HG02938 (cell line): ENCODE data around the gene POU2AF2.
"Not testable (repeated sequence)": the region's sequence is repeated elsewhere in the genome, so short reads cannot be mapped to it uniquely, and the experiment has no call there.

Experiments
- ATAC-seq: cut with Tn5 transposase; IDR thresholded peaks from one replicate; pipeline ENCODE4 v1.9.1; 2021; ENCODE audit warnings: mild to moderate bottlenecking, moderate library complexity; ENCODE audit not compliant: unreplicated experiment

POU2AF2 gene, protein sequence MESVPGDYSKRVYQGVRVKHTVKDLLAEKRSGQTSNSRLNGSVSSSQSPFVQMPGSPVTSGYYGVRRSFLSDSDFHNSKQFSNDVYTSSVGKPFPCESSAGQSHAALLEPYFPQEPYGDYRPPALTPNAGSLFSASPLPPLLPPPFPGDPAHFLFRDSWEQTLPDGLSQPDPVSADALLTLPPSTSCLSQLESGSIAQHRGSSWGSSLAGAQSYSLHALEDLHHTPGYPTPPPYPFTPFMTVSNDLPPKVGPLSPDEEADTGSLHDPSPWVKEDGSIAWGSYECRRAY

DNA sequence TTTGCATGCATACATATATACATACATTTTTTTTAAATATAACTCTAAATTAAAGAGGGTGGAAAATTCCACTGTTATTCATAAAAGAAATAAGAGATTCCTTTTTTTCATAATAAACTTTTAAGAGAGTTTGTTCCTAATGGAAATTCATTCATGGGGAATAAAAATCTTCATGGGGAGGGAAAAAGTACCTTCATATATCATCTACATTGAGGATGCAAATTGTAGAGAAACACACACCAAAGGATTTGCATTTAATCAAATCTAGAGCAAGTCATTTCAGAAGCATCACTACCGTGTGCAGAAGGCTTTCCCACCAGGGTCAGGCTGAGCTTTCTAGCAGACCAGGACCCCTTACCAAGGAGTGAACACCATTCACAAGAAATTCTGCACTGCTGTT, at the start of gene POU2AF2:
POU2AF2 (plus strand) TSS at position 301 of the 400 bp plus-strand sequence. CDS start 129 bp downstream, outside the sequence.
- ATAC-seq = no peak

DNA sequence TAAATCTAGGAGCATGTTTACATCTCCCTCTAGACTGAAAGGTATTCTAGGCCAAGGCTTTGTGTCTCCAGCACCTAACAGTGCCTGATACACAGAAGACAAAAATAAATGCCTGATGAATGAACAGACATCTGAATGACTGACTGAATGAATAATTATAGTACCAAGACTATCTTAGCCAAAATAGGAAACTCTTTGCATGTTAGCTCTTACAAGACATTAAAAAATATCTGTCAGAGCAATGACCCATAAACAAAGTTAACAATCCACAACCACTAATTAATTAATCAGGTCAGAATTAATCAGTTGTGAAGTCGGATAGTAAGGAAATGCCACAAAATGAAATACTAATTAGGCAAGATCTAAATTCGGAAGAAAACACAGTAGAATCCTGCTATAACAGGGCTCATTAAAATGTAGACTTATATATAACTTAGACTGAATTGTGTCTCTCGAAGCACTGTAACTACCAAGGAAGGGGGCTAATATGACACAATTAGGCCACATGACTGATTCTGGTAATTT, 45.5 kb upstream of the POU2AF2 start:
- ATAC-seq = no peak

DNA sequence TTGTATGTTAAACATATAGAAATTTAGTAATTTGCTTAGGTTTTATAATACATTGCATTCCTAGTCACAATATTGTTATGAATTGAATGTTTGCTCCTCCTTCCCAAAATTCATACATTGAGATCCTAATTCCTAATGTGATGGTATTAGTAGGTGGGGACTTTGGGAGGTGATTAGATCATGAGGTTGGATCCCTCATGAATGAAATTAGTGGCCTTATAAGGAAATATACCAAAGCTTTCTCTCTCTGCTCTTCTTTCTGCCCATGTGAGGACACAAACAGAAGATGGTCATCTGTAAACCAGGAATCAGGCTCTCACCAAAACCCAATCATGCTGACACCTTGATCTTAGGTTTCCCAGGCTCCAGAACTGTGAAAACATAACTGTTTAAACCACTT, 41.3 kb upstream of the POU2AF2 start:
- ATAC-seq = no peak

DNA sequence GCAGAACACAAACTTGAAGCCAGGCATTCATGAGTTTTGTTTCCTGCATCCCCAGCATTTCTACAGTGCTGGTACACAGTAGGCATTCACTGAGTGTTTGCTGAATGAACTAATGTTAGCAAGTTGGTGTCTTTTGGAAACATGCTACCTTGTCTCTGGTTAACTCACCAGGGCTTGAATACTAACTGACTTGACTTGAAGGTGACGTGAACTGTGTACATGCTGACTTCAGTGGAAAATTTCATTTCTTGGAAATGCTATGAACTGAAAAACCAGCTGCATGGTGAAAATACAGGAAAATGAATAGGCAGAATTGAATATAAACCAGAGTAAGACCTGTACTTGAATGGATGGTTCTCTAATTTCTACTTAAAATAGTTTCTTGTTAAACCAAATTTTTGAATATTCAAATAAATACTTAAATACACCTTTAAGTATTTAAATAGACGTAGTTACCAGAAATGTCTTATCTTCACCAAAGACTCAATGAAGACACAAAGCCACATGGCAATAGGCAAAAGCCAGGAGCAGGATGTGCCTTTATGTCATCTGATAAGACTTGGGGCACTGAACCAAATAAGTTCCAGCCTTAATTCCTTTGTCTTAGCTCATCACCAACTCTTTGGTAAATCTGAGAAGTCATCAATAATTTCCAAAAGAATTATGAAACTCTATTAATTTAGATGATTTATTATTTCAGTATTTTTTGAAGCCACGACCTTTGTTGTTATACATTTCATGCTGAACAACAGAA, 39.7 kb upstream of the POU2AF2 start:
- ATAC-seq = no peak

DNA sequence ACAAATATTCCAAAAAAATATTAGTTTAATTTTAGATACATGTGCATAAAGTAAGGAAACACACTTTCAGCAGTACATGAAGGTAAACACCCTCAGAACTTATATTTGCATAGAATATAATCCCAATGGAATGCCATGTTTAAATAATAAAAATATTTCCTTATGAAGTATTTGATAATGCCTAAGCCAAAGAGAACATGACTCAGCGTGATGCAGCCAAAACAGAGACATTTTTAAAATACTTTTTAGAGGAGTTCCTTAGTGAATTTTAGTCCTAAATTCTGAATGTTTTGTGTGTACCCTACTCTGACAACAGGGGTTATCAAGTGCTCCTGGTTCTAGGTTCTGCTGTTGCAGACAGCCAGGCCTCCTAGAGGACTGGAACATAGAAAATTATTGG, 39.1 kb upstream of the POU2AF2 start:
- ATAC-seq = no peak

DNA sequence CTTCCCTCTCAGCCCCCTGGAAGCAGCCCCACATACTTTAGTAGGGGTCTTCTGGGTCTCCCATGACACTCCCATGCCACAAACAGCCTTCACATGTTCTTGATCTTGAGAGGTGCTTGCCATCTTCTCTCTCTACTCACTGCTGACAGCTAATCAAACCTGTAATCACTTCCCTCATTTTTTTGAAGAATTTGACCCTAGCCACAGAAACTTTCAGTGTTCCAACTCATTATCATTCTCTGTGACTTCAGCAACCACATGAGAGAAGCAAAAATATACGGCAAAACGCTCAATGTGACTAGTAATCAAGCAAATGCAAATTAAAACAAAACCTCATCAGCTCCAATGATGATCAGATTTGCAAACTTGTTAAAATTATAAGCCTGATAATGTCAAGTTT, 38.3 kb upstream of the POU2AF2 start:
- ATAC-seq = no peak

DNA sequence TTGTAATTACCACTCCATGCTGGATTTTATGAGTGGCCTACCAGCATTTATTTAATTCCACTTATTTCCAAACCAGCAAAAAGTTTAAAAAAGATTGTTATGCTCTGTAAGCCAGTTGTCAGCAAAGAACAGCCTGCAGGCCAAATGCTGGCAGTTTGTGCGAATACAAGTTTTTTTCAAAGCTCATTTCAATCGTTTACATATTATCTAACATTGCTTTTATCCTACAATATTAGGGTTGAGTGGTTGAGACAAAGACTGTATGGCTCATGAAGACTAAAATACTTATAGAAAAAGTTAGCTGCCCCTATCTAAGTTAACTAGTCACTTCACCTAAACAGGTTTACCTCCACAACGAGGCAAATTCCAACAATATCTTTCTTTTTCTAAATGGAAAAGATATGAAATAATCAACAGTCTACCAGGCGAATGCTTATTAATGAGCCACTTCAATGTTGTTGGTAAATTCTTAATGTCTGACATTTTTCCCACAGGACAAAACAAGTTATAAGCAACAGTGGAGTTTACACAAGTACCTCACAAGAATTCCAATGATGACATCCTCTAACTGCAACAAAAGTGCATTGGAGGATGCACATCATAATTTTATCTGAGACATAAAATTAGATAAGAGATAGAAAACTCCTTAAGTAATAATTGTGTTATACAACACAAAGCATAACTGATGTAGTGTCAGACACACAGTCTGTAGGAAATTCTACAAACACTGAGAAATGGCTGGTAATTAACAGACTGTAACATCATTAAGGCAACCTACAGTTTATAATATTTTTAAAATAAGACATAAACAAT, 35.8 kb upstream of the POU2AF2 start:
- no peak for ATAC-seq

DNA sequence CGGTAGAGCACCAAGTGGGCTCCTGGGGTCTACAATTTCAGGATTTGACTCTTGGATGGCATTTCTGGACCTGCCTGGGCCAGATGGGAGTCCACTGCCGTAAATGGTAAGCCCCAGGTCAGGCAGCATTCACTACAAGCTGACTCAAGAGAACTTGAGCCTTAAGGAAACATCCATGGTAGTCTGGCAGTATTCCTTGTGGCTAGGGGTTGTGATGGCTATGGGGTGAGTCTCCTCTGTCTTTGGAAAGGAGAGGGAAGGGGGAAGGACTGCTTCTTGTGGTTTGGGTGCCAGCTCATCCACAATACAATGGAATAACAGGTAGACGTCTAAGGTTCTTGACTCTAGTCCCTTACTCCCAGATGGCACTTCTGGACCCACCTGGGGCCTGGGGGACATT, 32.3 kb upstream of the POU2AF2 start:
- no peak for ATAC-seq

DNA sequence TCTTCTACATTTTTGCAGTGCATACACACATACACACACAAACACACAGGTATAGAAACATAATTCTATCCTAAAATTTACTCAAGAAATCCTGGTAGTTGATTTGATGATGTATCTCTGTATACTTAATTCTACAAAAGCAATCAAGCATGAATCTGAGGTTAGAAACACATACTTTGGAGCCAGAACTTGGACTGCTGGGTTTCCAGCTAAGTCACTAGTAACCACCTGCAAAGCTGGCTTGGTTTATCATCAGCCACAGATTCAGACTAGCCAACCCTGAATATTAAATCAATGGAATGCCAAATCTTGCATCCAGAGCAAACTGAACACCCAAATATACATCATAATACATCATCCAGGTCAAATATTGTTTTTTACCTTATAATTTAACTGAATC, 24.8 kb upstream of the POU2AF2 start:
- no peak for ATAC-seq

DNA sequence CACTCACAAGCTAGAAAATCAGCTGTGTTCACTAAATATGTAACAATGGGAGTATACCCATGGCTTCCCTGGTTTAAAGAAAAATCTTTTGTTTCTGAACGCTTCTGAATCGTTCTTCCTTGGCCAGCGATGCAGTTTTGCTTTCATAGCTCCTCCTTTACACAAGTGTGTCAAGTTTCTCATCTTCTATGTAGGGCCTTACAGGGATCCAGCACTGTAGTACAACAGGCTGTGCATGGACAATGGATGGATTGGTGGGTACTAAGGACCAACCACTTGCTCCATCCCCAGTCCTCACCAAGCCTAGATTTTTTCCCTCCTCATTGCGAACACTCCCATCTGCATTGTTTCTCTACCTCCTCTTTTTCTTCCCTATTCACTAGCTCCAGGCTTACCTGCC, 24.3 kb upstream of the POU2AF2 start:
- no peak for ATAC-seq

DNA sequence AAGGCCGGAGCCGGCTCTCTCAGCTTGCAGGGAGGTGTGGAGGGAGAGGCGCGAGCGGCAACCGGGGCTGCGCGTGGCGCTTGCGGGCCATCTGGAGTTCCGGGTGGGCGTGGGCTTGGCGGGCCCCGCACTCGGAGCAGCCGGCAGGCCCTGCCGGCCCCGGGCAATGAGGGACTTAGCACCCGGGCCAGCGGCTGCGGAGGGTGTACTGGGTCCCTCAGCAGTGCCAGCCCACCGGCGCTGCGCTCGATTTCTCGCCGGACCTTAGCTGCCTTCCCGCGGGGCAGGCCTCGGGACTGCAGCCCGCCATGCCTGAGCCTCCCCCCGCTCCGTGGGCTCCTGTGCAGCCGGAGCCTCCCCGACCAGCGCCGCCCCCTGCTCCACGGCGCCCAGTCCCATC, 23.6 kb upstream of the POU2AF2 start:
- not testable (repeated sequence) for ATAC-seq

DNA sequence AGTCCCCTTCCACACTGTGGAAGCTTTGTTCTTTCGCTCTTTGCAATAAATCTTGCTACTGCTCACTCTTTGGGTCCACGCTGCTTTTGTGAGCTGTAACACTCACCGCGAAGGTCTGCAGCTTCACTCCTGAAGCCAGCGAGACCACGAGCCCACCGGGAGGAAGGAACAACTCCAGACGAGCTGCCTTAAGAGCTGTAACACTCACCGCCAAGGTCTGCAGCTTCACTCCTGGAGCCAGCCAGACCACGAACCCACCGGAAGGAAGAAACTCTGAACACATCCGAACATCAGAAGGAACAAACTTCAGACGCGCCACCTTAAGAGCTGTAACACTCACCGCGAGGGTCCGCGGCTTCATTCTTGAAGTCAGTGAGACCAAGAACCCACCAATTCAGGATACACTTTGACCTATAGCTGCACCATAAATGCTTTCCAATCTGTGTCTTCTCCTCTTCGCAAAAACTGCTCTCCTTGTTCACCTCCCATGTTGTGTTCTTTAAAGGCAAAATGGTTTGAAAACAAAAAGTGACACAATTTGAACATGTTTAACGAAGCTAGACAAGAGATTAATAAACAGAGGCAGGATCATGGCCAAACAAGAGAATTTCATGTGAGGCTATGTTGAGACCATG, 22.6 kb upstream of the POU2AF2 start:
- not testable (repeated sequence) for ATAC-seq

DNA sequence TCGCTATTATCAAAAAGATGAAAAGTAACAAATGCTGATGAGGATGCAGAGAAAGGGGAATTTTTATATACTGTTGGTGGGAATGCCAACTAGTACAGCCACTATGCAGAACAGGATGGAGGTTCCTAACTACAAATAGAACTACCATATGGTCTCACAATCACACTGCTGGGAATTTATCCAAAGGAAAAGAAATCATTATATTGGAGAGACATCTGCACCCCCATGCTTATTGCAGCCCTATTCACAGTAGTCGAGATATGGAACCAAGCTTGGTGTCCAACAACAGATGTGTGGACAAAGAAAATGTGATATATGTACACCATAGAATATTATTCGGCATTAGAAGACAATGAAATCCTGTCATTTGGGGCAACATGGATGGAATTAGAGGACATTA, 19.6 kb upstream of the POU2AF2 start:
- no peak for ATAC-seq

DNA sequence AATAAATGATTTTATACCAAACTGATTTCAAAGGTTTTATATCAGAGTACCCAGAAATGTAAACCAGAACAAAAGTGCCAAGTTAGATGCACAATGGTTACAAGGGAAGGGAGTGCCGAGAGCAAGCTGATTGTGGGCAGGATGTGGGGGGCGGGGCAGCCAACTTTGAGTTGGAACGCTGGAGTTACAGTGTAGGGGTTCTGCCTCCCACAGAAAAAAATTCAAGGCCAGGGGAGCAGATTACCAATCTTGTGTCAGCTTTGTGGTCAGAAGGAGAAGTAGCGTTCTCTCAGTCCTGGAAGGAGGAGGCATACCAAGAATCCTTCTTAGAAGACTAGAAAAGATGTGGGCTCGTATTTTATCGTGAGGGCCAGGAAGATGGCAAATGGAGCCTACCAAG, 15.9 kb upstream of the POU2AF2 start:
- no peak for ATAC-seq

DNA sequence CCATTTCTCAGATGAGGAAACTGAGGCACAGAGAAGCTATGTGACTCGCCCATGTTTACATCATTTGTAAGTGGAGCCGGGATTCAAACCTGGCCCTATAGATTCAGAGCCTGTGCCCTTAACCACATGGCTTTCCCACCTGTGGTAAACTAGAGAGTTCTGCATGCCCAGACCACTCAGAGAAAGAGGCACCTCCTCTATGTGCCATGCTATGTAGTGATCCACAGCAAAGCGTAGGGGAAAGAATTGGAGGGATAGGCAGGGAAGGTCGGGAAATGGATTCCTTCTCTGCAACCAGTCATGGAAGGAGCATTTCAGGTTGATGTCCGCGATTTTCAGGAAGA, 15.4 kb upstream of the POU2AF2 start:
- ATAC-seq = no peak

DNA sequence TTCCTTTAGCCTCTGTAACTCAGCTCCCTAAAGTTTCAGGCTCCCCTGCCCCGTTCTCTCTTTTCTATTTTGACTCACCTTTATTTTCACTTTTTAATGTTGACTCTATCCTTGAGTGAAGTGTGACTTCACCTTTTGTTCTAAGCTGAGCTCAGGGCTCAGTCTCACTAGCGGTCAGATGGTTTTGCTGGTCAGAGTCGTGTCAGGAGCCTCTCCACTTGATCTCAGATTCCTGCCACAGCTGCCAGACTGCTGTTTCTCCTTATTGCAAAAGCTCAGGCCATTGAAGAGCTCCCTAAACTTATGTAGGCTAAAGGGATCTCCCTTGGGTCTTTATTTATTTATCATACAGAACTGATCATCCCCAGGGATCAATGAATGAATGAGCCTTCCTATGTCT, 13.7 kb upstream of the POU2AF2 start:
- no peak for ATAC-seq

DNA sequence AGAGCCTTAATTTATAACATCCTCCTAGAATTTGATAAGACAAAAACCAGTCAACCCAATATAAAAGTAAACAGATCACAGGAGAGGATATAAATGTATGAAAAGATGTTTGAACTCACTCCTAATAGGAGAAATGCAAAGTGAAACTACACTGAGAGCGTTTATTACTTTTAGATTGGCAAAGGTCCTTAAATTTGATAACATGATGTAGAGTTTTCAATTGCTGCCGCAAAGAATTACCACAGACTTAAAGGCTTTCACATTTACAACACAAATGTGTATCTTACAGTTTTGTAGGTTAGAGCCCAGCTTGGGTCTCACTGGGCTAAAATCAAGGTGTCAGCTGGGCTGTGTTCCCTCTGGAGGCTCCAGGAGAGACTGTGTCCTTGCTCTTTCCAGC, 9.1 kb upstream of the POU2AF2 start:
- no peak for ATAC-seq

DNA sequence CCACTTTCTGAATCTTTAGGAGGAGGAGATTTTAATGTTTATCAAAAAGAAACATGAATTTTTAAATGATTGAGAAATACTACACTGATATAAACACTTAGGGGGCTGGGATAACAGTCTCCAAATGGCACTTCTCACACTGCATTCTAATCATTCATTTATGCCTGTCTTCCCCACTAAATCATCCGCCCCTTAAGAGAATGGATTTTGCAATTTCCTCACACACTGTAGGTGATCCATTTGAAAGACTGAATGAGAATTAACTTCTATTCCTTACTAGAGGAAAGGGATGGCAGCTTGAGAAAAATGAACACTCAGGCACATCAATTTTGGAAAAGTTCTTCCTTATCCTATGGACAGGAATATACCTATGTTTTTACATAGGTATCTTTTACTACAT, 7.6 kb upstream of the POU2AF2 start:
- no peak for ATAC-seq

DNA sequence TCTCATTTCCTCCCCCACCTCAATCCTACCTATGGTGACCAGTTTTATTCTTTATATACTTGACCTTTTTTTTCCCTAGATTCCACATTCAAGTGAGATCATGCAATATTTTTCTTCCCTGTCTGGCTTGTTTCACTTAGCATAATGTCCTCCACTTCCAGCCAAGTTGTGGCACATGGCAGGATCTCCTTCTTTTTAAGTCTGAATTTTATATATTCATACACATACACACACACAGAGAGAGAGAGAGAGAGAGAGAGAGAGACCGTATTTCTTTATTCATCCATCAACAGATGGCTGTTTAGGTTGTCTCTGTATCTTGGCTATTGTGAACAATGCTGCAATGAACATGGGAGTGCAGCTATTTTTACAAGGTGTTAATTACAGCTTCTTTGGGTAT, 1.4 kb downstream of the POU2AF2 start:
- ATAC-seq = no peak

DNA sequence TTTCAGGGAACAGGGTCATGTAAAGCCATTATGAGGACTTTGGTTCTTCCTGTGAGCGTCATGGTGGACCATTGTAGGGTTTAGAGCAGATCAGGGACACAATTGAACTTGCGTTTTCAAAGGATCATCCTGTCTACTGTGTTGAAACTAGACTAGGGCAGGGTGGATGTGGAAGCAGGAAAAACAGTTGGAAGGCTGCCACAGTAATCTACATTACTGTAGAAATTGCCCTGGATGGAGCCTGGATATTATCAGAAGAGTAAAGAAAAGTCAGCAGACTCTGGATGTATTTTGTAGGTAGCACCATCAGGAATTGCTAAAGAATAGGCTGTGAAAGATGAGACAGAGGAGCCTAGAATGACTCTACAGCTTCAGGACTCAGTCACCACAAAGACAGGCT, 5.4 kb downstream of the POU2AF2 start:
- ATAC-seq = no peak

DNA sequence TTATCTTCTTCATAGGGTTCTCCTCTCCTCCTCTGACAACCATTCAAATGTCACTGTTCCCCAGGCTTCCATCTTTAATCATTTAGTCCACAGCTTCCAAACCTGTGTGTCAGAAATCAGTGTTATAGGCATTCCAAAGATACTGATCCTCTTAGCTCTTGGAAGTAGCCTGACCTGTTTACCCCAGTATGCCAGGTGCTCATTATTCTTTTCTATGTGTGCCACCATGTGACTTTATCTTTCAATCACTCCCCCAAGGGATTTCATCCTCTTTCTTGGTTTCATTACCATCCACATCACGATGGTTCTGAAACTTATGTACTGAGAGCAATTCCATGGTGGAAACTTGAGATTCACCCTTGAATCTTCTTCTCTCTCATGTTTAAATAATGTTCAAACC, 7.6 kb downstream of the POU2AF2 start:
- no peak for ATAC-seq
